ENCODE measurements around the gene WDR31. TPM values are rescaled to one million over a fixed set of nuclear protein-coding genes. Genes with fewer than 3 reads are reported as not detected.
A peak's percentile ranks its signal among the peaks of the same experiment; 100 is the strongest.
"Not testable (repeated sequence)": the region's sequence is repeated elsewhere in the genome, so short reads cannot be mapped to it uniquely, and the experiment has no call there.

WDR31 gene
- total RNA-seq (2014; rRNA removed) = 0.51 and 0.69 TPM in 2 replicates
- polyA plus RNA-seq (2012) = 0.97 TPM

- DNase-seq (ENCODE audit: low read depth) = peak; percentile 79
These were observed at the start of gene WDR31 for GRCh38 chr9:113340011-113340699. WDR31 (minus strand) TSS chr9:113340275; CDS start chr9:113332022, 8,253 bp downstream.

DNA sequence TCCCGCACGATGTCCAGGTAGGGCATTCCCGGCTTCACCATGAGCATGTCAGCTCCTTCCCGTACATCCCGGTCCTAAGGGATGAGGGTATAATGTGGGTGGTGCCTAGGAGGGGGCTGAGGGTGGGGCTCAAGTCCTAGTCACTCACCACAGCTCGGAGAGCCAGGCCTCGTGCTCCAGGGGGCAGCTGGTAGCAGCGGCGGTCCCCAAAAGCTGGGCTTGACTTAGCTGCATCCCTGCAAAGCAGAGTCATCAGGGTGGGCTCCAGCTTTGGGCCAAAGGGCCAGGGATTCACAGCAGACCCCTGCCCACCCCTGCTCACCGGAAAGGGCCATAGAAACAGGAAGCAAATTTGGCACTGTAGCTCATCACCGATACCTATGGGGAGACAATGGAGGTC, 49.4 kb upstream of the WDR31 start:
- no peak for DNase-seq (ENCODE audit: low read depth)

GRCh38 chr9:113388833-113389232, 48.8 kb upstream of the WDR31 start:
- DNase-seq (ENCODE audit: low read depth) = no peak

- DNase-seq (ENCODE audit: low read depth) = no peak
These were observed 47.6 kb upstream of the WDR31 start for GRCh38 chr9:113387560-113388230.

DNA sequence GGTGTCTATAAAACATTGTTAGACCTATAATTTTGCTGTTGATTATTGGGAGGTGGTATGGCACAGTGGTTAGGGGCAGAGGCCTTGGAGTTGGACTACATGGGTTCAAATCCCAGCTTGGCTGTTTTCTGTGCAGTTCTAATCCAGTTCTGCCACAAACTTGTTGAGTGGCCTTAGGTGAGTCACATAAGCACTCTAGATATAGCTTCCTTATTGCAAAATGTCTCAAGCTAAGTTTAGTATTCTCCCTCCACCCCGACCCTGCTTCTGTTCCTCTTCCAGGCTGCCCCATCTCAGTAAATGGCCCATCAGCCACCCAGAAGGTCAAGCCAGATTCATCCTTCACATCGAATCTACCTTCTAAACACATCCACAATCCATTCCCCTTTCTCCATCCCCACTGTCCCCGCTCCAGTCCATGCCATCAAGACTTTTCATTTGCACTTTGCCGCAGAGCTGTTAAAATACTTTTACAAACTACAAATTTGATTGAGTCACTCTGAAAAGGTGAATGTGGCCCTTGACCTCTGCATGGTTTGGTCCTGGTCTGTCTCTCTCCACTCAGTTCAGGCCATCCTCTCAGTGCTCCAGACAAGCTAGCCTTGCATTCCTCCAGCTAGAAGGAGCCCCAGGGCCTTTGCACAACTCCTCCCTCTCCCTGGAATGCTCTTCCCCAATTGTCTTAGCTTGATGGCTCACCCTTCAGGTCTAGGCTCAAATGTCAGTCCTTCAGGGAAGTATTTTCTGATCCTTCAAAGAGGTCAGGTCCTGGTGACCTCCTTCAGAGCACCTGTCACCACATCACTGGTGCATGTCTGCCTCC, 46.7 kb upstream of the WDR31 start:
- no peak for DNase-seq (ENCODE audit: low read depth)

- no peak for DNase-seq (ENCODE audit: low read depth)
These were observed 41.9 kb upstream of the WDR31 start for GRCh38 chr9:113381909-113382411.

- not testable (repeated sequence) for DNase-seq (ENCODE audit: low read depth)
These were observed 41.4 kb upstream of the WDR31 start for GRCh38 chr9:113381441-113381840.

DNA sequence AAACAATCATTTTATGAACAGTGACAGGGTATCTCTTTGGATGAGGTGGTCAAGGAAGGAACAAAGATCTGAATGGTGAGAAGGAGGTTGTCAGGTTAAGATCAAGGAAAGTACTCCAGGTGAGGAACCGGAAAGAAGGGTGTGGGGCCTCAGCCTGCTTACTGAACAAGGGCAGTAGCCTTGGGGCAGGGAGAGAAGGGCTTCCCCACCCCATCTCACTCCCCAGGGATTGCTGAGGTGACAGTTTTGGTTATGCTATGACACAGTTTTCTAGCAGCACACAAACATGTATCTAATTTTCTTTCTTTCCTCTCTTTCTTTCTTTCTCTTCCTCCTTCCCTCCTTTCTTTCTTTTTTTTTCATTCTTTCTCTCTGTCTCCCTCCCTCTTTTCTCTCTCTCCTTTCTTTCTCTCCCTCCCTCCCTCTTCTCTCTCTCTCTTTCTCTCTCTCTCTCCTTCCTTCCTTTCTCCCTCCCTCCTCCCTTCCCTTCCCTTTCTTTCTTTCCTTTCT, 40.8 kb upstream of the WDR31 start:
- no peak for DNase-seq (ENCODE audit: low read depth)

- not testable (repeated sequence) for DNase-seq (ENCODE audit: low read depth)
These were observed 39.7 kb upstream of the WDR31 start for GRCh38 chr9:113379829-113380210.

GRCh38 chr9:113379094-113379828, 39.2 kb upstream of the WDR31 start:
- DNase-seq (ENCODE audit: low read depth) = not testable (repeated sequence)

GRCh38 chr9:113376634-113377567, 36.8 kb upstream of the WDR31 start, which contains the start of gene HDHD3:
HDHD3 (minus strand) TSS chr9:113376986; CDS start chr9:113374354, 2,632 bp downstream.
- peak; percentile 53 for DNase-seq (ENCODE audit: low read depth)

- no peak for DNase-seq (ENCODE audit: low read depth)
These were observed 35.3 kb upstream of the WDR31 start for GRCh38 chr9:113375057-113376023.

GRCh38 chr9:113373676-113374392, 33.8 kb upstream of the WDR31 start:
- DNase-seq (ENCODE audit: low read depth) = no peak

DNA sequence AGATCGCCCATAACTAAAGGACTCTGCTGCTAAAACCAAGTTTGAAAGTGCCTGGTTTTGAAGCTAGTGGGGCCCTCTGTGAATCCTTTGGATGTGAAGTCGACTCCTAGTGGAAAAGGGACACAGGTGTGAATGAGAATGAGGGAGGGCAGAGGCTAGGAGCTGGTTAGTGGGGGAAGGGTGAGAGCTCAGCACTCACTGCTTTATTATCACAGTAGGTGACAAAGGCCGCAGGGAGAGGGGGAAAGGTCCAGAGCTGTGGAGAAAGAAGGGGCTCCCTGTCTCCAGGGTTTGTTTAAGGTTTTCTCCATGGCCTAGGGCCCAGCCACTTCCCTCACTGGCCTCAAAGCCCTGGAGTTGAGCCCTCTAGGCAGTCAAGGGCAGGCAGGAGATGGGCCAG, 33.2 kb upstream of the WDR31 start:
- DNase-seq (ENCODE audit: low read depth) = no peak

DNA sequence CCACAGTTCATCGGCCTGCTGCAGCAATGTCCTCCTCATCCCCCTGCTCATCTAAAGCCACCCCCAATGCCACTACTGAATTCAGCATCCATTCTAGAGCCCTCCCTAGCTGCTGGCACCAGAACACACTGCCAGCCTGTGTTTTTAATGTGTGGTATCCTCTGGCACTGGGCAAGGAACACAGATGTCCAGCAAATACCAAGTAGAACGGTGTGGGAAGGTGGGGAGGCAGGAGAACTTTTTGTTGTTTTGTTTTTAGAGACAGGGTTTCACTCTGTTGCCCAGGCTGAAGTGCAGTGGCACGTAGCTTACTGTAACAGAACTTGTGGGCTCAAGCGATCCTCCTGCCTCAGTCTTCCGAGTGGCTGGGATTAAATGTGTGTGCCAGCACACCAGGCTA, 32.0 kb upstream of the WDR31 start:
- DNase-seq (ENCODE audit: low read depth) = no peak

GRCh38 chr9:113370806-113371325, 30.8 kb upstream of the WDR31 start:
- no peak for DNase-seq (ENCODE audit: low read depth)

DNA sequence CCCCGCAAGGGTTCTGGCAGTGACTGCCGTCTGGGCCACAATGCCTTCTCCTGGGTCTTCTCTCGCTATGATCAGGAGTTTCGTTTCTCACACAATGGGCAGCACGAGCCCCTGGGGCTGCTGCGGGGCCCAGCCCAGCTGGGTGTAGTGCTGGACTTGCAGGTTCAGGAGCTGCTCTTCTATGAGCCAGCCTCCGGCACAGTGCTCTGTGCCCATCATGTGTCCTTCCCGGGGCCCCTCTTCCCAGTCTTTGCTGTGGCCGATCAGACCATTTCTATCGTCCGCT, 29.7 kb upstream of the WDR31 start:
- DNase-seq (ENCODE audit: low read depth) = no peak

Data from LHCN-M2 (cell line).